Suprapubic skin (tissue), 4 donors: ENCODE data around the gene NKAIN2. TPM values are rescaled to one million over a fixed set of nuclear protein-coding genes. Genes with fewer than 3 reads are reported as not detected.

Experiments
- DNase-seq, 2 donors: peaks; one replicate each; pipeline ENCODE4 v3.0.0-alpha.2; 2019; ENCODE audit warnings: low spot score in 2 of 2
- H3K27ac ChIP-seq: fragments of 200-600 bp; sonication (generic); one replicate; pipeline ENCODE4 v1.5.1; 2019
- H3K27me3 ChIP-seq: fragments of 200-600 bp; sonication (generic); one replicate; pipeline ENCODE4 v1.5.1; 2019
- H3K36me3 ChIP-seq: fragments of 200-600 bp; sonication (generic); one replicate; pipeline ENCODE4 v1.5.1; 2019
- H3K4me1 ChIP-seq: fragments of 200-600 bp; sonication (generic); one replicate; pipeline ENCODE4 v1.5.1; 2019
- H3K4me3 ChIP-seq: fragments of 200-600 bp; sonication (generic); one replicate; pipeline ENCODE4 v1.5.1; 2019; ENCODE audit warnings: mild to moderate bottlenecking
- H3K9me3 ChIP-seq: fragments of 200-600 bp; sonication (generic); one replicate; pipeline ENCODE4 v1.5.1; 2019
- CTCF ChIP-seq, 2 donors: fragments of 200-600 bp in 1 of 2; fragments of 450-650 bp in 1 of 2; sonication (generic) in 1 of 2; IDR thresholded peaks; one replicate each; pipeline ENCODE4 v1.5.1; 2016 to 2019; ENCODE audit warnings: antibody characterized with exemption in 2 of 2, mild to moderate bottlenecking in 1 of 2, moderate library complexity in 1 of 2
- EP300 ChIP-seq: sonication (generic); formaldehyde crosslinking; IDR thresholded peaks from one replicate; pipeline ENCODE4 v1.6.1; 2017; ENCODE audit warnings: antibody characterized with exemption
- POLR2A ChIP-seq, 2 donors: fragments of 450-650 bp; IDR thresholded peaks; one replicate each; pipeline ENCODE4 v1.6.1; 2017; ENCODE audit warnings: antibody characterized with exemption in 2 of 2, mild to moderate bottlenecking in 2 of 2, moderate library complexity in 2 of 2
- POLR2AphosphoS5 ChIP-seq, 3 donors: sonication (generic); formaldehyde crosslinking; IDR thresholded peaks; one replicate each; pipeline ENCODE4 v1.6.1; 2017; ENCODE audit warnings: antibody characterized with exemption in 3 of 3
- WGBS: methylation state at CpG from one replicate; pipeline ENCODE4 v1.1.5; 2018; 5-methylcytosine and 5-hydroxymethylcytosine counted together
- total RNA-seq, 4 donors: library from RNA; depleted of rRNA; stranded (reverse); fragments of >200 nt; gene quantifications; one replicate each; pipeline ENCODE4 v1.1.0, GENCODE V29; 2016

Gene NKAIN2
- total RNA-seq, 4 donors from 2014 or later: 0.40 TPM; not detected in 3

GRCh38 chr6:124467366-124467765 is 663.7 kb downstream of the NKAIN2 start:
- TF ChIP-seq POLR2A (IDR thresholded peaks at IDR 0.05): no peak
- no peak for TF ChIP-seq CTCF (IDR thresholded peaks at IDR 0.05)
- no peak for TF ChIP-seq POLR2AphosphoS5 (IDR thresholded peaks at IDR 0.05)
- TF ChIP-seq EP300: no peak
- no peaks in the 10 kb centered on the region for H3K27me3 ChIP-seq
- 84% methylated on average over 1 of the region's 1 CpG for WGBS
- no peaks in the 10 kb centered on the region for H3K9me3 ChIP-seq
- no peak for DNase-seq
- H3K36me3 ChIP-seq: no peaks in the 10 kb centered on the region
- H3K4me3 ChIP-seq: no peak overlapping the region
- H3K4me1 ChIP-seq: no peaks in the 10 kb centered on the region
- no peak overlapping the region for H3K27ac ChIP-seq

- Histone ChIP-seq H3K4me1 (no peaks in the 10 kb centered on the region), H3K9me3 (no peaks in the 10 kb centered on the region), H3K36me3 (no peaks in the 10 kb centered on the region), H3K27ac (no peak overlapping the region), H3K27me3 (no peaks in the 10 kb centered on the region), H3K4me3 (no peak overlapping the region)
- DNase-seq: no peak
- TF ChIP-seq EP300 (no peak), CTCF (IDR thresholded peaks at IDR 0.05) (no peak), POLR2A (IDR thresholded peaks at IDR 0.05) (no peak), POLR2AphosphoS5 (IDR thresholded peaks at IDR 0.05) (no peak)
Observed at GRCh38 chr6:124470803-124471202, 667.1 kb downstream of the NKAIN2 start.

- no peak for TF ChIP-seq POLR2AphosphoS5 (IDR thresholded peaks at IDR 0.05)
- no peak for TF ChIP-seq EP300
- TF ChIP-seq POLR2A (IDR thresholded peaks at IDR 0.05): no peak
- no peak for TF ChIP-seq CTCF (IDR thresholded peaks at IDR 0.05)
- no peak for DNase-seq
- no peaks in the 10 kb centered on the region for H3K4me1 ChIP-seq
- H3K9me3 ChIP-seq: no peaks in the 10 kb centered on the region
- WGBS: 70% methylated on average over 1 of the region's 1 CpG
- no peak overlapping the region for H3K27ac ChIP-seq
- no peak overlapping the region for H3K4me3 ChIP-seq
- H3K36me3 ChIP-seq: no peaks in the 10 kb centered on the region
- H3K27me3 ChIP-seq: no peaks in the 10 kb centered on the region
Observed at GRCh38 chr6:124475176-124475575, 671.5 kb downstream of the NKAIN2 start.

GRCh38 chr6:124478906-124479305 is 675.2 kb downstream of the NKAIN2 start:
- WGBS: 89% methylated on average over 2 of the region's 2 CpGs

DNA sequence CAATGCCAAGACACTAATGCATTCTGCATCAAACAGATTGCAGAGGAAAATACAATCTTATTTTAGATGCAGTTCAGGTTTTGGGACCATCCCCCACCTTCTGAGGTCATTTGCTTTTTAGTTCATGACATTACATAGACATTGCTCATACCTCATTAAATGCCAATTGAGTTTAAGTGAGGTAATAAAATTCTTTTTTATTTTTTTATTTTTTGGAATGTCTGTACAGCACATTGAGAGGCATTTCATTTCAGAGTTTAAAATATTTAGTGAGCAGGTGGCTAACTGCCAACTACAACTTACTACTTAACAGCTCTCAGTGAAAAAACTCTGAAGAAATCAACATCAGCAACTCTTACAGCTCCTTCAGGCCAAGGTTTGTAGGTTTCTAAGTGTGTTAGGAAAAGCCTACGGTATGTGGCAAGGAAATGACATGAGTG is 676.3 kb downstream of the NKAIN2 start:
- H3K27ac ChIP-seq: no peak overlapping the region
- TF ChIP-seq POLR2AphosphoS5 (IDR thresholded peaks at IDR 0.05): no peak
- TF ChIP-seq EP300: no peak
- no peak for TF ChIP-seq POLR2A (IDR thresholded peaks at IDR 0.05)
- TF ChIP-seq CTCF (IDR thresholded peaks at IDR 0.05): no peak

More at GRCh38 chr6:124478906-124479305, 675.2 kb downstream of the NKAIN2 start:
- no peak overlapping the region for H3K27ac ChIP-seq
- no peaks in the 10 kb centered on the region for H3K9me3 ChIP-seq
- no peak for DNase-seq
- TF ChIP-seq POLR2AphosphoS5 (IDR thresholded peaks at IDR 0.05) (no peak), POLR2A (IDR thresholded peaks at IDR 0.05) (no peak), EP300 (no peak), CTCF (IDR thresholded peaks at IDR 0.05) (no peak)
- H3K27me3 ChIP-seq: no peaks in the 10 kb centered on the region
- no peaks in the 10 kb centered on the region for H3K4me1 ChIP-seq
- no peaks in the 10 kb centered on the region for H3K36me3 ChIP-seq
- no peak overlapping the region for H3K4me3 ChIP-seq

More for the DNA sequence above, 676.3 kb downstream of the NKAIN2 start:
- Histone ChIP-seq H3K4me1 (no peaks in the 10 kb centered on the region), H3K27me3 (no peaks in the 10 kb centered on the region), H3K9me3 (no peaks in the 10 kb centered on the region), H3K4me3 (no peak overlapping the region), H3K36me3 (no peaks in the 10 kb centered on the region)
- WGBS: 53% methylated on average over 1 of the region's 1 CpG
- DNase-seq: no peak
